Vagina (tissue), 2 donors: ENCODE data around the gene SKIDA1.

ENCODE experiments used
- POLR2A ChIP-seq, 2 donors: fragments of 450-650 bp; IDR thresholded peaks; one replicate each; pipeline ENCODE4 v1.6.1; 2017; ENCODE audit warnings: antibody characterized with exemption in 2 of 2, mild to moderate bottlenecking in 2 of 2, moderate library complexity in 2 of 2
- TF ChIP-seq, protein P1 (sequence below), 3 experiments: fragments of 450-650 bp in 2 of 3; fragments of 200-600 bp in 1 of 3; sonication (generic) in 1 of 3; IDR thresholded peaks; one replicate each; pipeline ENCODE4 v1.5.1; 2017 to 2019; ENCODE audit warnings: antibody characterized with exemption in 3 of 3, mild to moderate bottlenecking in 2 of 3, moderate library complexity in 2 of 3

DNA sequence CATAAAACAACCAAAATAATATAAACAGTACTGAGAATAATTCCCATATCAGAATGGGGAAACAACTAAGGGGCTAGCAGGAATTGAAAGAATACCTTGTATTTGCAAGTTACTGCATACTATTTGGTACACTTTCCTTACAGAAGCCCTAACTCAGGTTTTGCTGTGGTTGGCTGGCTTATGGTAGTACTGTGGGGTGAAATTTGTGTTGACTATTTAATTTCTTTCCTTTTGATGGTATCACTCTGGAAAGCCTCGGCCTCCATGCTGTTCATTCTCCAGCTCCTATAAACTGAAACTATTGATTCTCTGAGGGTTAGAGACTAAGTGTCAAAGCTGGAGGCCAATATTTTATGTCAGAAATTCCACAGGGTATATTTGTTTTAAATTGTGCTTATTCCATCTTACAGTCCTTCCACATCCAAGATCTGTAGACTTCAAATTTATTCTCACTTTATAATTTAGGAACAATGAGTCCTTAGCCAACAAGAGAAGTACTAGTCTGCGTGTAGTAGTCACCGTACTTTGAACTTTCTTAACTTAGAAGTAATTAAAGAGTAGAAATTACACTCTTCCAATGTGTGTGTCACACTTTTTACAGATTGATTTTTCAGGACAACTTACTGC, 13.4 kb downstream of the SKIDA1 start:
- TF ChIP-seq POLR2A (IDR thresholded peaks at IDR 0.05), result no peak
- TF ChIP-seq, protein P1, sequence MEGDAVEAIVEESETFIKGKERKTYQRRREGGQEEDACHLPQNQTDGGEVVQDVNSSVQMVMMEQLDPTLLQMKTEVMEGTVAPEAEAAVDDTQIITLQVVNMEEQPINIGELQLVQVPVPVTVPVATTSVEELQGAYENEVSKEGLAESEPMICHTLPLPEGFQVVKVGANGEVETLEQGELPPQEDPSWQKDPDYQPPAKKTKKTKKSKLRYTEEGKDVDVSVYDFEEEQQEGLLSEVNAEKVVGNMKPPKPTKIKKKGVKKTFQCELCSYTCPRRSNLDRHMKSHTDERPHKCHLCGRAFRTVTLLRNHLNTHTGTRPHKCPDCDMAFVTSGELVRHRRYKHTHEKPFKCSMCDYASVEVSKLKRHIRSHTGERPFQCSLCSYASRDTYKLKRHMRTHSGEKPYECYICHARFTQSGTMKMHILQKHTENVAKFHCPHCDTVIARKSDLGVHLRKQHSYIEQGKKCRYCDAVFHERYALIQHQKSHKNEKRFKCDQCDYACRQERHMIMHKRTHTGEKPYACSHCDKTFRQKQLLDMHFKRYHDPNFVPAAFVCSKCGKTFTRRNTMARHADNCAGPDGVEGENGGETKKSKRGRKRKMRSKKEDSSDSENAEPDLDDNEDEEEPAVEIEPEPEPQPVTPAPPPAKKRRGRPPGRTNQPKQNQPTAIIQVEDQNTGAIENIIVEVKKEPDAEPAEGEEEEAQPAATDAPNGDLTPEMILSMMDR (IDR thresholded peaks at IDR 0.05), result no peak
